Colonic mucosa (tissue), 4 donors: ENCODE data around the gene POU6F1. TPM values are rescaled to one million over a fixed set of nuclear protein-coding genes. Genes with fewer than 3 reads are reported as not detected.

Source experiments
- DNase-seq: peaks from one replicate; pipeline ENCODE4 v3.0.0-alpha.2; 2020
- H3K27ac ChIP-seq: fragments of 200-600 bp; one replicate; pipeline ENCODE4 v1.8.0; 2021
- H3K27me3 ChIP-seq: fragments of 200-600 bp; one replicate; pipeline ENCODE4 v1.8.0; 2021
- H3K36me3 ChIP-seq: fragments of 200-600 bp; one replicate; pipeline ENCODE4 v1.8.0; 2021
- H3K4me1 ChIP-seq: fragments of 200-600 bp; one replicate; pipeline ENCODE4 v1.8.0; 2021; ENCODE audit warnings: mild to moderate bottlenecking
- H3K4me3 ChIP-seq: fragments of 200-600 bp; one replicate; pipeline ENCODE4 v1.8.0; 2021
- H3K9ac ChIP-seq, 2 donors: one replicate each; pipeline ENCODE4 v1.7.0; 2013; ENCODE audit warnings: control low read depth in 2 of 2, low read depth in 2 of 2, low read length in 2 of 2
- H3K9me3 ChIP-seq: fragments of 200-600 bp; one replicate; pipeline ENCODE4 v1.8.0; 2021
- CTCF ChIP-seq: fragments of 200-600 bp; IDR thresholded peaks from one replicate; pipeline ENCODE4 v1.8.0; 2022; ENCODE audit warnings: antibody characterized with exemption, mild to moderate bottlenecking
- intact Hi-C: fragments of 100-400 bp; cut with DNase I; formaldehyde crosslinking; loops from one replicate; pipeline ENCODE4 v1.14.1; 2022
- total RNA-seq, 2 donors: library from RNA; stranded (reverse); fragmentation: NEBNext Ultra II Directional in 1 of 2; extraction: Animal tissue kit (Norgen Biotek cat#: 25700) in 1 of 2; gene quantifications; one replicate each; pipeline ENCODE4 v1.2.1, GENCODE V29; 2021
- donor health status: healthy.
- donor health status: DM: no; HTN: no; CAD: no.
- donor health status: DM: no; HTN: no; CAD: no.

POU6F1 gene
- total RNA-seq, 2 donors from 2014 or later: 4.9 to 5.6 TPM

- TF ChIP-seq CTCF: no peak
- intact Hi-C loops: no loop called here
Observed at GRCh38 chr12:51195841-51196240, 22.0 kb downstream of the POU6F1 start.

GRCh38 chr12:51192284-51192671 lies 25.6 kb downstream of the POU6F1 start:
- H3K9me3 ChIP-seq: no peaks in the 10 kb centered on the region
- no peaks in the 10 kb centered on the region for H3K27me3 ChIP-seq
- TF ChIP-seq CTCF: no peak
- no peaks in the 10 kb centered on the region for H3K4me1 ChIP-seq
- intact Hi-C loops: no loop called here
- DNase-seq: no peak
- no peak overlapping the region for H3K9ac ChIP-seq
- H3K4me3 ChIP-seq: no peak overlapping the region
- no peak overlapping the region for H3K27ac ChIP-seq
- H3K36me3 ChIP-seq: no peaks in the 10 kb centered on the region

More at GRCh38 chr12:51195841-51196240, 22.0 kb downstream of the POU6F1 start:
- H3K4me3 ChIP-seq: no peak overlapping the region
- no peaks in the 10 kb centered on the region for H3K36me3 ChIP-seq
- H3K9ac ChIP-seq: no peak overlapping the region
- H3K27me3 ChIP-seq: no peaks in the 10 kb centered on the region
- no peak overlapping the region for H3K27ac ChIP-seq
- no peak for DNase-seq
- no peaks in the 10 kb centered on the region for H3K4me1 ChIP-seq
- H3K9me3 ChIP-seq: no peaks in the 10 kb centered on the region

GRCh38 chr12:51191516-51192283 lies 26.2 kb downstream of the POU6F1 start:
- Histone ChIP-seq H3K9ac (no peak overlapping the region), H3K9me3 (no peaks in the 10 kb centered on the region), H3K27me3 (no peaks in the 10 kb centered on the region), H3K4me1 (no peaks in the 10 kb centered on the region), H3K27ac (no peak overlapping the region), H3K4me3 (no peak overlapping the region), H3K36me3 (no peaks in the 10 kb centered on the region)
- intact Hi-C loops: no loop called here
- no peak for TF ChIP-seq CTCF
- DNase-seq: no peak

- DNase-seq: no peak
- no peak for TF ChIP-seq CTCF
- no peak overlapping the region for H3K9ac ChIP-seq
- no peaks in the 10 kb centered on the region for H3K36me3 ChIP-seq
- H3K4me3 ChIP-seq: no peak overlapping the region
- intact Hi-C loops: no loop called here
- no peak overlapping the region for H3K27ac ChIP-seq
- H3K27me3 ChIP-seq: no peaks in the 10 kb centered on the region
- H3K9me3 ChIP-seq: no peaks in the 10 kb centered on the region
- no peaks in the 10 kb centered on the region for H3K4me1 ChIP-seq
Observed at GRCh38 chr12:51190820-51191219, 27.0 kb downstream of the POU6F1 start.

GRCh38 chr12:51189790-51190355 lies 28.0 kb downstream of the POU6F1 start:
- Histone ChIP-seq H3K4me1 (no peaks in the 10 kb centered on the region), H3K4me3 (no peak overlapping the region), H3K9ac (no peak overlapping the region), H3K27me3 (no peaks in the 10 kb centered on the region), H3K36me3 (no peaks in the 10 kb centered on the region), H3K9me3 (no peaks in the 10 kb centered on the region), H3K27ac (no peak overlapping the region)
- intact Hi-C loops: no loop called here
- DNase-seq: no peak
- TF ChIP-seq CTCF: no peak
